Colonic mucosa (tissue), 4 donors: ENCODE data around the gene DOK3. TPM values are rescaled to one million over a fixed set of nuclear protein-coding genes. Genes with fewer than 3 reads are reported as not detected.

ENCODE experiments used
- DNase-seq: peaks from one replicate; pipeline ENCODE4 v3.0.0-alpha.2; 2020
- H3K27ac ChIP-seq: fragments of 200-600 bp; one replicate; pipeline ENCODE4 v1.8.0; 2021
- H3K27me3 ChIP-seq: fragments of 200-600 bp; one replicate; pipeline ENCODE4 v1.8.0; 2021
- H3K36me3 ChIP-seq: fragments of 200-600 bp; one replicate; pipeline ENCODE4 v1.8.0; 2021
- H3K4me1 ChIP-seq: fragments of 200-600 bp; one replicate; pipeline ENCODE4 v1.8.0; 2021; ENCODE audit warnings: mild to moderate bottlenecking
- H3K4me3 ChIP-seq: fragments of 200-600 bp; one replicate; pipeline ENCODE4 v1.8.0; 2021
- H3K9ac ChIP-seq, 2 donors: one replicate each; pipeline ENCODE4 v1.7.0; 2013; ENCODE audit warnings: control low read depth in 2 of 2, low read depth in 2 of 2, low read length in 2 of 2
- H3K9me3 ChIP-seq: fragments of 200-600 bp; one replicate; pipeline ENCODE4 v1.8.0; 2021
- CTCF ChIP-seq: fragments of 200-600 bp; IDR thresholded peaks from one replicate; pipeline ENCODE4 v1.8.0; 2022; ENCODE audit warnings: antibody characterized with exemption, mild to moderate bottlenecking
- intact Hi-C: fragments of 100-400 bp; cut with DNase I; formaldehyde crosslinking; loops from one replicate; pipeline ENCODE4 v1.14.1; 2022
- total RNA-seq, 2 donors: library from RNA; stranded (reverse); fragmentation: NEBNext Ultra II Directional in 1 of 2; extraction: Animal tissue kit (Norgen Biotek cat#: 25700) in 1 of 2; gene quantifications; one replicate each; pipeline ENCODE4 v1.2.1, GENCODE V29; 2021
- donor health status: healthy.
- donor health status: DM: no; HTN: no; CAD: no.
- donor health status: DM: no; HTN: no; CAD: no.

DOK3 gene
- total RNA-seq, 2 donors from 2014 or later: 4.1 to 8.9 TPM

GRCh38 chr5:177462021-177462670 lies 47.5 kb downstream of the DOK3 start:
- Histone ChIP-seq H3K27ac (no peak overlapping the region), H3K36me3 (no peaks in the 10 kb centered on the region), H3K9ac (no peak overlapping the region), H3K4me3 (no peak overlapping the region), H3K9me3 (no peaks in the 10 kb centered on the region), H3K4me1 (no peaks in the 10 kb centered on the region), H3K27me3 (no peaks in the 10 kb centered on the region)
- no peak for TF ChIP-seq CTCF
- no peak for DNase-seq
- intact Hi-C loops: no loop called here

GRCh38 chr5:177459819-177460628 lies 49.6 kb downstream of the DOK3 start:
- Histone ChIP-seq H3K27ac (no peak overlapping the region), H3K4me3 (no peak overlapping the region), H3K36me3 (no peaks in the 10 kb centered on the region), H3K9ac (no peak overlapping the region), H3K9me3 (no peaks in the 10 kb centered on the region), H3K4me1 (no peaks in the 10 kb centered on the region), H3K27me3 (no peaks in the 10 kb centered on the region)
- no peak for DNase-seq
- intact Hi-C loops: loop anchor here (5.0 kb wide), 1 partner anchor 42 kb away; no protein-coding TSS in a partner anchor
- TF ChIP-seq CTCF: no peak

GRCh38 chr5:177459357-177459756 lies 50.3 kb downstream of the DOK3 start:
- Histone ChIP-seq H3K27me3 (no peaks in the 10 kb centered on the region), H3K9ac (no peak overlapping the region), H3K27ac (no peak overlapping the region), H3K4me1 (no peaks in the 10 kb centered on the region), H3K9me3 (no peaks in the 10 kb centered on the region), H3K36me3 (no peaks in the 10 kb centered on the region), H3K4me3 (no peak overlapping the region)
- intact Hi-C loops: loop anchor here (5.0 kb wide), 1 partner anchor 43 kb away; no protein-coding TSS in a partner anchor
- DNase-seq: no peak
- TF ChIP-seq CTCF: no peak

- H3K27ac ChIP-seq: no peak overlapping the region
- H3K36me3 ChIP-seq: no peaks in the 10 kb centered on the region
- peaks cover 3% of the 10 kb centered on the region for H3K4me1 ChIP-seq
- H3K9ac ChIP-seq: no peak overlapping the region
- no peak for TF ChIP-seq CTCF
- no peak overlapping the region for H3K4me3 ChIP-seq
- intact Hi-C loops: loop anchor here (5.0 kb wide), 1 partner anchor 43 kb away; no protein-coding TSS in a partner anchor
- H3K9me3 ChIP-seq: no peaks in the 10 kb centered on the region
- H3K27me3 ChIP-seq: no peaks in the 10 kb centered on the region
- DNase-seq: no peak
These were observed 50.7 kb downstream of the DOK3 start for GRCh38 chr5:177458912-177459350.

- H3K27ac ChIP-seq: no peak overlapping the region
- H3K4me1 ChIP-seq: peaks cover 7% of the 10 kb centered on the region
- peak overlapping the region in 1 of 2 donors; percentile 35 for H3K9ac ChIP-seq
- no peaks in the 10 kb centered on the region for H3K9me3 ChIP-seq
- H3K27me3 ChIP-seq: no peaks in the 10 kb centered on the region
- intact Hi-C loops: loop anchor here (5.0 kb wide), 1 partner anchor 44 kb away; no protein-coding TSS in a partner anchor
- H3K36me3 ChIP-seq: no peaks in the 10 kb centered on the region
- no peak overlapping the region for H3K4me3 ChIP-seq
- no peak for DNase-seq
- TF ChIP-seq CTCF: no peak
These were observed 51.6 kb downstream of the DOK3 start for GRCh38 chr5:177457852-177458681.
